HepG2 (cell line): ENCODE results near the gene PML. TPM values are rescaled to one million over a fixed set of nuclear protein-coding genes. Genes with fewer than 3 reads are reported as not detected.
A peak's percentile ranks its signal among the peaks of the same experiment; 100 is the strongest.

Source experiments
- ATAC-seq: fragments of 200-7000 bp; cut with Tn5 transposase; 3 replicates; pipeline ENCODE4 v1.9.1; 2020; ENCODE audit warnings: mild to moderate bottlenecking, moderate library complexity
- BruUV-seq: library from RNA; stranded (reverse); fragments of 400-500 nt; replicated peaks from 2 replicates; lab custom pipeline; 2021; lab: Mats Ljungman, UMichigan
- CTCF ChIA-PET: fragments of 300-600 bp; formaldehyde crosslinking; extraction: SDS; loops from one replicate; lab custom pipeline; 2021; ENCODE audit warnings: low total read pairs, inconsistent platforms, low intra/inter-chr PET ratio; lab: Yijun Ruan, JAX
- POLR2A ChIA-PET: fragments of 350-600 bp; sonication (Branson Sonifier 250); formaldehyde crosslinking; loops from one replicate; lab custom pipeline; 2020; ENCODE audit warnings: antibody characterized with exemption, inconsistent platforms; lab: Yijun Ruan, JAX
- DNase-seq: peaks from one replicate; pipeline ENCODE4 v3.0.0-alpha.2; 2015; ENCODE audit warnings: low spot score
- FAIRE-seq: peaks from 3 replicates; lab custom pipeline; 2011; peaks lifted over from hg19 to GRCh38; lab: Jason Lieb, UNC
- H2AFZ ChIP-seq: one replicate; pipeline ENCODE4 v1.6.1; 2011; ENCODE audit warnings: low read length, inconsistent platforms
- H3K27ac ChIP-seq: fragments of 300-600 bp; 3 replicates; pipeline ENCODE4 v1.8.0; 2011; ENCODE audit warnings: mixed run types, mild to moderate bottlenecking, mixed read lengths, low read length, inconsistent platforms; ENCODE audit not compliant: insufficient read depth; ENCODE audit errors: extremely low read length
- H3K27me3 ChIP-seq, 2 experiments: fragments of 200-600 bp in 1 of 2; 2 replicates in 1 of 2; 3 replicates in 1 of 2; pipeline versions ENCODE4 v1.6.0 to v1.8.0; 2011; ENCODE audit warnings: low read length in 2 of 2, mild to moderate bottlenecking in 2 of 2, moderate library complexity in 2 of 2, inconsistent platforms in 1 of 2; ENCODE audit not compliant: insufficient read depth in 2 of 2, control insufficient read depth in 1 of 2
- H3K36me3 ChIP-seq, 2 experiments: fragments of 200-600 bp in 1 of 2; replicated peaks in 1 of 2; 2 replicates in 1 of 2; 3 replicates in 1 of 2; pipeline versions ENCODE4 v1.5.1 to v1.8.0; 2011; ENCODE audit warnings: low read length in 2 of 2, inconsistent platforms in 1 of 2; ENCODE audit not compliant: insufficient read depth in 2 of 2, control insufficient read depth in 1 of 2
- H3K4me1 ChIP-seq: 2 replicates; pipeline ENCODE4 v1.5.1; 2012; ENCODE audit warnings: low read length, inconsistent platforms; ENCODE audit not compliant: insufficient read depth
- H3K4me2 ChIP-seq: 2 replicates; pipeline ENCODE4 v1.6.0; 2011; ENCODE audit warnings: low read depth, low read length, inconsistent platforms
- H3K4me3 ChIP-seq, 3 experiments: fragments of 200-600 bp in 1 of 3; sonication (generic), shearing (Covaris generic) in 1 of 3; replicated peaks in 1 of 3; 2 replicates each; pipeline ENCODE4 v1.5.1; 2011 to 2016; ENCODE audit warnings: low read length in 3 of 3, inconsistent platforms in 2 of 3, low read depth in 2 of 3, mild to moderate bottlenecking in 2 of 3, control low read depth in 1 of 3, mixed read lengths in 1 of 3; ENCODE audit not compliant: insufficient read depth in 1 of 3
- H3K79me2 ChIP-seq: one replicate; pipeline ENCODE4 v1.6.1; 2011; ENCODE audit warnings: low read length, inconsistent platforms; ENCODE audit not compliant: insufficient read depth
- H3K9ac ChIP-seq: 2 replicates; pipeline ENCODE4 v1.6.0; 2011; ENCODE audit warnings: mild to moderate bottlenecking, low read depth, low read length, inconsistent platforms; ENCODE audit not compliant: insufficient read depth
- H3K9me3 ChIP-seq: 2 replicates; pipeline ENCODE4 v1.5.1; 2012; ENCODE audit warnings: mild to moderate bottlenecking, low read length
- H4K20me1 ChIP-seq: 2 replicates; pipeline ENCODE4 v1.6.0; 2011; ENCODE audit warnings: inconsistent platforms, mild to moderate bottlenecking, low read length, moderate library complexity; ENCODE audit not compliant: insufficient read depth
- ETV5 ChIP-seq: IDR thresholded peaks from 2 replicates; pipeline ENCODE4 v1.6.1; 2018; ENCODE audit warnings: missing biosample characterization, missing genetic modification reagents, inconsistent platforms, borderline replicate concordance
- FIP1L1 ChIP-seq: fragments of 200-400 bp; formaldehyde crosslinking; IDR thresholded peaks from 2 replicates; pipeline ENCODE4 v1.6.1; 2018; ENCODE audit warnings: low read depth, mild to moderate bottlenecking, low read length, moderate library complexity, borderline replicate concordance; ENCODE audit not compliant: insufficient read depth
- GZF1 ChIP-seq: sonication (generic); formaldehyde crosslinking; IDR thresholded peaks from 2 replicates; pipeline ENCODE4 v1.5.1; 2020; ENCODE audit warnings: mild to moderate bottlenecking, missing genetic modification reagents
- PRPF4 ChIP-seq: fragments of 200-400 bp; formaldehyde crosslinking; IDR thresholded peaks from 2 replicates; pipeline ENCODE4 v1.6.1; 2016; ENCODE audit warnings: low read length, low read depth; ENCODE audit not compliant: poor library complexity, severe bottlenecking
- RFX5 ChIP-seq: IDR thresholded peaks from 2 replicates; pipeline ENCODE4 v1.6.1; 2011; ENCODE audit warnings: low read depth, low read length, improper control_type of control experiment
- ZHX1 ChIP-seq: sonication (generic); formaldehyde crosslinking; IDR thresholded peaks from 2 replicates; pipeline ENCODE4 v1.8.1; 2022; ENCODE audit warnings: low read depth, mild to moderate bottlenecking, missing genetic modification reagents
- ZNF446 ChIP-seq: sonication (generic); formaldehyde crosslinking; IDR thresholded peaks from 2 replicates; pipeline ENCODE4 v1.5.0; 2020; ENCODE audit warnings: mild to moderate bottlenecking, missing genetic modification reagents
- ZNF883 ChIP-seq: sonication (generic); formaldehyde crosslinking; IDR thresholded peaks from 2 replicates; pipeline ENCODE4 v1.5.1; 2020; ENCODE audit warnings: mild to moderate bottlenecking, missing genetic modification reagents; ENCODE audit errors: not compliant biosample characterization
- WGBS: methylation state at CpG from one replicate; pipeline ENCODE4 v1.1.6; 2017; ENCODE audit warnings: low lambda C conversion rate; 5-methylcytosine and 5-hydroxymethylcytosine counted together
- in situ Hi-C: cut with HindIII; loops from 2 replicates; pipeline ENCODE4 v1.10.0; 2017; ENCODE audit warnings: low pct_unique_long_range_greater_than_20kb; ENCODE audit not compliant: extremely low pct_ligation_motif_present
- intact Hi-C: fragments of 100-400 bp; cut with micrococcal nuclease; formaldehyde crosslinking; loops from one replicate; pipeline ENCODE4 v1.10.0; 2022; ENCODE audit not compliant: unreplicated experiment
- polyA plus RNA-seq, 8 experiments: library from polyadenylated mRNA; depleted of rRNA in 3 of 8; stranded (reverse) in 7 of 8; unstranded in 1 of 8; fragments of >200 nt; fragmentation: Illumina TruSeq in 4 of 8; extraction: Trizol in 4 of 8; gene quantifications; 2 replicates each; pipeline versions ENCODE4 v1.2.1 to v1.2.3, GENCODE V29; 2011 to 2016; ENCODE audit warnings: low read depth in 4 of 8, missing spikeins in 1 of 8, mixed read lengths in 1 of 8; ENCODE audit not compliant: insufficient read depth in 1 of 8
- total RNA-seq, 5 experiments: library from RNA; depleted of rRNA; stranded (reverse); fragments of >200 nt; fragmentation: Illumina TruSeq; extraction: Trizol; gene quantifications; 2 replicates each; pipeline ENCODE4 v1.2.3, GENCODE V29; 2016; ENCODE audit warnings: low read depth in 1 of 5

PML gene
- total and polyA plus RNA-seq, 2 of the 13 experiments (the other 11 are each of a cell fraction or from before 2014, with no cell fraction given), result 2.9 to 3.9 TPM

GRCh38 chr15:74053517-74053916, 59.0 kb downstream of the PML start:
- ChIA-PET CTCF (interaction anchor here (1.2 kb wide), 1 partner anchor 269 kb away, joined by 4 read pairs; no protein-coding TSS in a partner anchor), POLR2A (no interaction called here)
- Histone ChIP-seq H3K9ac (no peak overlapping the region), H3K27ac (no peak overlapping the region), H3K9me3 (no peaks in the 10 kb centered on the region), H3K79me2 (no peaks in the 10 kb centered on the region), H3K36me3 (no peaks in the 10 kb centered on the region), H2AFZ (no peak overlapping the region), H3K4me1 (no peaks in the 10 kb centered on the region), H4K20me1 (no peaks in the 10 kb centered on the region), H3K4me2 (0 out of 2 replicates have a peak overlapping the region, but pooled peaks have one; percentile 12), H3K4me3 (no peak overlapping the region), H3K27me3 (peaks cover 0 to 7% of the 10 kb centered on the region in 2 experiments; a peak in 2 of 5 replicates)
- WGBS, result 52% methylated on average over 15 of the region's 15 CpGs
- no peak for DNase-seq
- in situ Hi-C loops (no loop called here), intact Hi-C loops (no loop called here)
- no peak for FAIRE-seq
- BruUV-seq, result no TSS peak
- no peak for ATAC-seq
- TF ChIP-seq RFX5 (no peak), PRPF4 (no peak), ZHX1 (no peak), GZF1 (CRISPR knock-in tag) (no peak), ZNF883 (no peak), FIP1L1 (no peak), ZNF446 (no peak), ETV5 (no peak)
